Stomach smooth muscle (tissue), 2 donors: ENCODE measurements around the gene KSR2.
"Not testable (repeated sequence)": the region's sequence is repeated elsewhere in the genome, so short reads cannot be mapped to it uniquely, and the experiment has no call there.

Experiments used
- H3K27ac ChIP-seq: one replicate; pipeline ENCODE4 v1.7.0; 2013; ENCODE audit warnings: mild to moderate bottlenecking, low read length, inconsistent platforms
- H3K27me3 ChIP-seq, 2 donors: one replicate each; pipeline ENCODE4 v1.7.0; 2013; ENCODE audit warnings: low read length in 2 of 2; ENCODE audit not compliant: insufficient read depth in 2 of 2, control insufficient read depth in 1 of 2
- H3K36me3 ChIP-seq, 2 donors: one replicate each; pipeline ENCODE4 v1.7.0; 2013; ENCODE audit warnings: low read length in 2 of 2; ENCODE audit not compliant: control insufficient read depth in 2 of 2, insufficient read depth in 2 of 2
- H3K4me1 ChIP-seq: one replicate; pipeline ENCODE4 v1.7.0; 2013; ENCODE audit warnings: low read length; ENCODE audit not compliant: control insufficient read depth, insufficient read depth
- H3K4me3 ChIP-seq, 2 donors: one replicate each; pipeline ENCODE4 v1.7.0; 2013; ENCODE audit warnings: low read length in 2 of 2
- H3K9ac ChIP-seq, 2 donors: one replicate each; pipeline ENCODE4 v1.7.0; 2013; ENCODE audit warnings: low read length in 2 of 2, mild to moderate bottlenecking in 1 of 2
- H3K9me3 ChIP-seq, 2 donors: one replicate each; pipeline ENCODE4 v1.7.0; 2013; ENCODE audit warnings: low read length in 2 of 2; ENCODE audit not compliant: control insufficient read depth in 2 of 2
- donor health status: healthy.
- donor health status: Pancreatic carcinoma.

Gene KSR2

DNA sequence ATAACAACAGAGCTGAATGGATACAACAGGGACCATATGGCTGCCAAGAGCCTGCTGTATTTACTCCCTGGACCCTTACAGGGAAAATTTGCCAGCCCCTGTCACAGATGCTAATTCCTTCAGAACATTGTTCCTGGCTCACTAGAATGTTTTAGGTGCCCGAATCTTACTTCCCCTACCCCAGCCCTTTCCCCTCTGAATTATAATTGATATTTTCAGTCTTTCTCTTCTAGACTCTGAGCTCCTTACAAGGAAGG is 235.3 kb downstream of the KSR2 start:
- H3K4me3 ChIP-seq, result no peak overlapping the region
- H3K9ac ChIP-seq, result no peak overlapping the region
- H3K36me3 ChIP-seq, result no peaks in the 10 kb centered on the region
- H3K4me1 ChIP-seq, result no peaks in the 10 kb centered on the region
- H3K27ac ChIP-seq, result no peak overlapping the region
- H3K9me3 ChIP-seq, result peaks cover 0 to 2% of the 10 kb centered on the region in 2 donors
- peaks cover 0 to 4% of the 10 kb centered on the region in 2 donors for H3K27me3 ChIP-seq

GRCh38 chr12:117732761-117733548 is 235.8 kb downstream of the KSR2 start:
- Histone ChIP-seq H3K36me3 (no peaks in the 10 kb centered on the region), H3K9me3 (peaks cover 0 to 2% of the 10 kb centered on the region in 2 donors), H3K27me3 (peaks cover 0 to under 1% of the 10 kb centered on the region in 2 donors), H3K4me3 (no peak overlapping the region), H3K9ac (no peak overlapping the region), H3K4me1 (no peaks in the 10 kb centered on the region), H3K27ac (no peak overlapping the region)

DNA sequence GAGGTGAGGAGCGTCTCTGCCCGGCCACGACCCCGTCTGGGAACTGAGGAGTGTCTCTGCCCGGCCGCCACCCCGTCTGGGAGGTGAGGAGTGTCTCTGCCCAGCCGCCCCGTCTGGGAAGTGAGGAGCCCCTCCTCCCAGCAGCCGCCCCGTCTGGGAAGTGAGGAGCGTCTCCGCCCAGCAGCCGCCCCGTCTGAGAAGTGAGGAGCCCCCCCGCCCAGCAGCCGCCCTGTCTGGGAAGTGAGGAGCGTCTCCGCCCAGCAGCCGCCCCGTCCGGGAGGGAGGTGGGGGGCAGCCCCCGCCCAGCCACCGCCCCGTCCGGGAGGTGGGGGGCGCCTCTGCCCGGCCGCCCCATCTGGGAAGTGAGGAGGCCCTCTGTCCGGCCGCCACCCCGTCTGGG is 237.7 kb downstream of the KSR2 start:
- not testable (repeated sequence) for H3K9me3 ChIP-seq, H3K27ac ChIP-seq, H3K27me3 ChIP-seq, H3K4me3 ChIP-seq, H3K9ac ChIP-seq, H3K4me1 ChIP-seq, H3K36me3 ChIP-seq

DNA sequence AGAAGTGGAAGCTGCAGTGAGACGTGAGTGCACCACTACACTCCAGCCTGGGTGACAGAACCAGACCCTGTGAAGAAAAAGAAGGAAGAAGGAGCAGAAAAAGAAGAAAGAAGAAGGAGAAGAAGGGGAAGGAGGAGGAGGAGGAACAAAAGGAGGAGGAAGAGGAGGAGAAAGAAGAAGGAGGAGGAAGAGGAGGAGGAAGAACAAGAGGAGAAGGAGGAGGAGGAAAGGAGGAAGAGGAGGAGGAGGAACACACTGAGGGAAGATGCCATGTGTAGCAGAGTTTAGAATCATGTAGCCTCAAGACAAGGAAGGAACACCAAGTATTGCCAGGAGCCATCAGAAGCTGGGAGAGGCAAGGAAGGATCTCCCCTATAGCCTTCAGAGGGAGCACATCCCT is 241.5 kb downstream of the KSR2 start:
- H3K4me1 ChIP-seq, result no peaks in the 10 kb centered on the region
- H3K27ac ChIP-seq, result no peak overlapping the region
- H3K9ac ChIP-seq, result no peak overlapping the region
- H3K27me3 ChIP-seq, result no peaks in the 10 kb centered on the region
- no peaks in the 10 kb centered on the region for H3K36me3 ChIP-seq
- peaks cover 0 to under 1% of the 10 kb centered on the region in 2 donors for H3K9me3 ChIP-seq
- H3K4me3 ChIP-seq, result no peak overlapping the region

GRCh38 chr12:117724543-117724942 is 244.2 kb downstream of the KSR2 start:
- Histone ChIP-seq H3K27me3 (no peaks in the 10 kb centered on the region), H3K9me3 (peaks cover 0 to 3% of the 10 kb centered on the region in 2 donors), H3K9ac (no peak overlapping the region), H3K27ac (no peak overlapping the region), H3K4me3 (no peak overlapping the region), H3K4me1 (no peaks in the 10 kb centered on the region), H3K36me3 (no peaks in the 10 kb centered on the region)

- Histone ChIP-seq H3K27me3 (no peaks in the 10 kb centered on the region), H3K4me1 (no peaks in the 10 kb centered on the region)
Observed at GRCh38 chr12:117718559-117718958, 250.2 kb downstream of the KSR2 start.

GRCh38 chr12:117718141-117718540 is 250.6 kb downstream of the KSR2 start:
- Histone ChIP-seq H3K27me3 (no peaks in the 10 kb centered on the region), H3K4me1 (no peaks in the 10 kb centered on the region), H3K27ac (no peak overlapping the region), H3K9me3 (peaks cover 0 to 4% of the 10 kb centered on the region in 2 donors), H3K9ac (no peak overlapping the region), H3K36me3 (no peaks in the 10 kb centered on the region), H3K4me3 (no peak overlapping the region)

More at GRCh38 chr12:117718559-117718958, 250.2 kb downstream of the KSR2 start:
- peaks cover 0 to 4% of the 10 kb centered on the region in 2 donors for H3K9me3 ChIP-seq
- H3K4me3 ChIP-seq, result no peak overlapping the region
- H3K27ac ChIP-seq, result no peak overlapping the region
- H3K36me3 ChIP-seq, result no peaks in the 10 kb centered on the region
- H3K9ac ChIP-seq, result no peak overlapping the region

- H3K4me1 ChIP-seq, result no peaks in the 10 kb centered on the region
- peaks cover 0 to 4% of the 10 kb centered on the region in 2 donors for H3K27me3 ChIP-seq
- H3K9me3 ChIP-seq, result peaks cover 0 to 5% of the 10 kb centered on the region in 2 donors
- no peak overlapping the region for H3K4me3 ChIP-seq
- H3K36me3 ChIP-seq, result no peaks in the 10 kb centered on the region
- H3K27ac ChIP-seq, result no peak overlapping the region
- no peak overlapping the region for H3K9ac ChIP-seq
Observed at GRCh38 chr12:117714203-117714602, 254.6 kb downstream of the KSR2 start.

GRCh38 chr12:117710121-117710520 is 258.7 kb downstream of the KSR2 start:
- no peaks in the 10 kb centered on the region for H3K4me1 ChIP-seq
- H3K9ac ChIP-seq, result no peak overlapping the region
- no peaks in the 10 kb centered on the region for H3K36me3 ChIP-seq
- H3K27me3 ChIP-seq, result peaks cover 0 to 4% of the 10 kb centered on the region in 2 donors
- H3K9me3 ChIP-seq, result peaks cover 0 to 3% of the 10 kb centered on the region in 2 donors
- H3K4me3 ChIP-seq, result no peak overlapping the region
- no peak overlapping the region for H3K27ac ChIP-seq

GRCh38 chr12:117707861-117708260 is 260.9 kb downstream of the KSR2 start:
- H3K27me3 ChIP-seq, result peaks cover 0 to 4% of the 10 kb centered on the region in 2 donors
- H3K4me1 ChIP-seq, result no peaks in the 10 kb centered on the region
- no peak overlapping the region for H3K9ac ChIP-seq
- peaks cover 0 to 3% of the 10 kb centered on the region in 2 donors for H3K9me3 ChIP-seq
- no peak overlapping the region for H3K27ac ChIP-seq
- no peak overlapping the region for H3K4me3 ChIP-seq
- no peaks in the 10 kb centered on the region for H3K36me3 ChIP-seq

DNA sequence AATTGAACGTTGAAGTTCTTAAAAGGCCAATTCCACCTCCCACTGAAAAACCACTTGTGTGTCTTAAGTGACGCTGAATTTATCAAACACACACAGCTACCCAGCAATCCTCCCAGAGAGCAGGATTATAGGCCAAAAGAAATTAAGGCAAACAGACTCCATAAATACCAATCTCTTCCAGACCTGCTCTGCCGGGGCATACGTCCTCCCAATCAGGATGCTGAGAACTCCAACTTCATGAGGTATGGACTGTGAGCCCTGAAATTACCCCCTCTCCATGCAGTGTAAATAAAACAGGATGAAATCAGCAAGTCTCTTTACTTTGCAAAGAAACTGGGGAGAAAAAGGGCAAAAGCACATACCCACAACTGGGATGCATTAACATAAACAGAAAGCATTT is 265.2 kb downstream of the KSR2 start:
- no peak overlapping the region for H3K27ac ChIP-seq
- peaks cover 0 to 4% of the 10 kb centered on the region in 2 donors for H3K9me3 ChIP-seq
- H3K27me3 ChIP-seq, result peaks cover 0 to 5% of the 10 kb centered on the region in 2 donors
- H3K36me3 ChIP-seq, result no peaks in the 10 kb centered on the region
- no peak overlapping the region for H3K4me3 ChIP-seq
- no peak overlapping the region for H3K9ac ChIP-seq
- no peaks in the 10 kb centered on the region for H3K4me1 ChIP-seq
